Activated T-cell treated with anti-CD3 and anti-CD28 coated beads, Interleukin-2, amount 50 U/mL, for 48 hours (primary cell): Measurements from ENCODE around the gene PTF1A.

Experiments used
- DNase-seq, 2 experiments: peaks; one replicate each; pipeline ENCODE4 v3.0.0-alpha.2; 2020

Gene PTF1A

GRCh38 chr10:23187155-23187554 is 5.0 kb upstream of the PTF1A start:
- no peak for DNase-seq

- DNase-seq = no peak
These were observed 3.1 kb upstream of the PTF1A start for GRCh38 chr10:23189024-23189423.

GRCh38 chr10:23190872-23191763 is 994 bp upstream of the PTF1A start:
- DNase-seq = no peak

GRCh38 chr10:23192712-23193434 is 761 bp downstream of the PTF1A start:
- DNase-seq = peak in 1 of 2 experiments; percentile 44

- DNase-seq = no peak
These were observed 1.4 kb downstream of the PTF1A start for GRCh38 chr10:23193435-23194074.

GRCh38 chr10:23194471-23194965 is 2.4 kb downstream of the PTF1A start:
- no peak for DNase-seq

- DNase-seq = no peak
These were observed 3.1 kb downstream of the PTF1A start for GRCh38 chr10:23194966-23195845.

GRCh38 chr10:23195846-23196600 is 3.9 kb downstream of the PTF1A start:
- DNase-seq = no peak

- DNase-seq = no peak
These were observed 4.8 kb downstream of the PTF1A start for GRCh38 chr10:23196915-23197314.

GRCh38 chr10:23197416-23197861 is 5.3 kb downstream of the PTF1A start:
- DNase-seq = no peak

- DNase-seq = no peak
These were observed 6.5 kb downstream of the PTF1A start for GRCh38 chr10:23198610-23198939.

- DNase-seq = no peak
These were observed 7.0 kb downstream of the PTF1A start for GRCh38 chr10:23198940-23199767.

GRCh38 chr10:23199768-23200511 is 7.8 kb downstream of the PTF1A start:
- DNase-seq = no peak

GRCh38 chr10:23200586-23200985 is 8.5 kb downstream of the PTF1A start:
- DNase-seq = no peak

- DNase-seq = no peak
These were observed 9.0 kb downstream of the PTF1A start for GRCh38 chr10:23200997-23201652.

GRCh38 chr10:23201837-23202236 is 9.7 kb downstream of the PTF1A start:
- no peak for DNase-seq

GRCh38 chr10:23202779-23203178 is 10.7 kb downstream of the PTF1A start:
- no peak for DNase-seq

GRCh38 chr10:23203369-23204325 is 11.5 kb downstream of the PTF1A start:
- DNase-seq = no peak
